GM19239 (cell line): ENCODE data around the gene PLCB3.
"Not testable (repeated sequence)": the region's sequence is repeated elsewhere in the genome, so short reads cannot be mapped to it uniquely, and the experiment has no call there.

ENCODE experiments used
- DNase-seq: peaks from one replicate; pipeline ENCODE4 v3.0.0; 2011; ENCODE audit warnings: low spot score; ENCODE audit not compliant: insufficient read length
- FAIRE-seq: peaks from 2 replicates; lab custom pipeline; 2011; peaks lifted over from hg19 to GRCh38; lab: Jason Lieb, UNC

PLCB3 gene

GRCh38 chr11:64297699-64298358 lies 46.5 kb downstream of the PLCB3 start:
- FAIRE-seq (no peak), DNase-seq (no peak)

- DNase-seq (no peak), FAIRE-seq (no peak)
Measured at GRCh38 chr11:64298966-64299846, 47.9 kb downstream of the PLCB3 start.

GRCh38 chr11:64299847-64300648 lies 48.7 kb downstream of the PLCB3 start, which contains the start of gene CATSPERZ:
TSS of gene CATSPERZ (plus strand) at chr11:64300358. CDS start at chr11:64300411, 53 bp downstream.
- FAIRE-seq (no peak), DNase-seq (no peak)

GRCh38 chr11:64303109-64304031 lies 52.0 kb downstream of the PLCB3 start:
- no peak for FAIRE-seq
- no peak for DNase-seq

GRCh38 chr11:64304032-64304315 lies 52.6 kb downstream of the PLCB3 start:
- FAIRE-seq (no peak), DNase-seq (no peak)

- DNase-seq, result peak; percentile 93
- FAIRE-seq, result no peak
Measured at GRCh38 chr11:64304316-64305072, 53.2 kb downstream of the PLCB3 start.

GRCh38 chr11:64305075-64305690 lies 53.9 kb downstream of the PLCB3 start, which contains the start of gene ESRRA:
TSS of gene ESRRA (plus strand) at chr11:64305524. CDS start at chr11:64307180, 1,656 bp downstream.
- FAIRE-seq (peak; percentile 96), DNase-seq (peak; percentile 97)

GRCh38 chr11:64305691-64306562 lies 54.6 kb downstream of the PLCB3 start:
- DNase-seq, result no peak
- peak; percentile 88 for FAIRE-seq

- DNase-seq, result no peak
- FAIRE-seq, result no peak
Measured at GRCh38 chr11:64306563-64306875, 55.2 kb downstream of the PLCB3 start.

- DNase-seq (no peak), FAIRE-seq (no peak)
Measured at GRCh38 chr11:64306876-64307622, 55.7 kb downstream of the PLCB3 start.

- not testable (repeated sequence) for FAIRE-seq, DNase-seq
Measured at GRCh38 chr11:64307795-64308194, 56.5 kb downstream of the PLCB3 start.

GRCh38 chr11:64312947-64313346 lies 61.6 kb downstream of the PLCB3 start:
- DNase-seq (no peak), FAIRE-seq (no peak)

GRCh38 chr11:64313491-64314145 lies 62.3 kb downstream of the PLCB3 start:
- DNase-seq, result no peak
- no peak for FAIRE-seq

GRCh38 chr11:64314146-64314804 lies 62.9 kb downstream of the PLCB3 start:
- FAIRE-seq, result no peak
- no peak for DNase-seq

- DNase-seq (no peak), FAIRE-seq (no peak)
Measured at GRCh38 chr11:64314805-64315561, 63.7 kb downstream of the PLCB3 start.
